Measurements from ENCODE around the gene UCP3.

Gene UCP3

DNA sequence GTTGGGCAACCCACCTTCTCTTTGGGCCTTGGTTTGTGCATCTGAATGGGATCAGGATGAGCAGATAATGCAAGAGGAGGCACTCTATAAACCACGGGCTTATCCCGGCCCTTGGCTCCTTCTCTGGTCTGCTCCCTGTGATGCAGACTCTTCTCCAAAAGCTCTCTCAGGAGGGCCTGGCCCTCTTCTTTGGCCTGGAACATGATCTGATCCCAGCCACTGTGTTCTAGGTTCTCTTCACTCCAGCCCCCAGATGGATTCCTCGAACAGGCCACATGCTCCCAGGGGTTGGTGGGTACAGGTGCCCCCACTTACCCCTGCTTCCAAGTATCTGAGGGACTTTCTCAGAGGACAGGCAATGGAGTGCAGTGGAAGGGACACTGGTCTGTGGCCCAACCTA is 8.7 kb upstream of the UCP3 start:
- no peak for DNase-seq

DNA sequence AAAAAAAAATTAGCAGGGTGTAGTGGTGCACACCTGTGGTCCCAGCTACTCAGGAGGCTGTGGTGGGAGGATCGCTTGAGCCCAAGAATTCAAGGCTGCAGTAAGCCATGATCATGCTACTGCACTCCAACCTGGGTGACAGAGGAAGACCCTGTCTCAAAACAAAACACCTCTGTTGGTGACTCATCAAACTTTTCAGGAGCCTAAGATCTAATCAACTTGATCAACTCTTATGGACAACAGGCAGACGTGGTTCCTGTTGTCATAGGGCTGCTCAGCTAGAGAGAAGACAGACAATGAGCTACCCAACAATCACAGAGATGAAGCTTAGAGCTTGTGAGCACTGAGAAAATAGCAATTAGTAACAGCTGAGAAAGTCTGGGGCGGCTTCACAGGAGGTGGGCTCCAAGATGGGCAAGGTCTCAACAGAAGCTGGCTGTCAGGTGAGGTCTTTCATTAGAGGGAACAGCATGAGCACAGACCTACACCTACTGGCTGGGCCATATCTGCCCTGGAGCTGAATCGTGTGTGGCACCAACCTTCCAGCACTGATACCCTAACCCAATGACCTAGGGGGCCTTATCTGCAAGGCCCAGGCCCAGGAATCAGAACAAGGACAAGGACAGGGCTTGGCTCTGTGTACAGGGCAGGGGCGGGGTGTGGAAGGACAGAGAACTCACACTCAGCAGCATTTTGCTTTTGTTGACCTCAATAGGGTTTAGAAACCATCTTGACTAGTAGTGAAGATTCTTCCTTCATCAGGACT is 7.2 kb upstream of the UCP3 start:
- DNase-seq, result no peak

DNA sequence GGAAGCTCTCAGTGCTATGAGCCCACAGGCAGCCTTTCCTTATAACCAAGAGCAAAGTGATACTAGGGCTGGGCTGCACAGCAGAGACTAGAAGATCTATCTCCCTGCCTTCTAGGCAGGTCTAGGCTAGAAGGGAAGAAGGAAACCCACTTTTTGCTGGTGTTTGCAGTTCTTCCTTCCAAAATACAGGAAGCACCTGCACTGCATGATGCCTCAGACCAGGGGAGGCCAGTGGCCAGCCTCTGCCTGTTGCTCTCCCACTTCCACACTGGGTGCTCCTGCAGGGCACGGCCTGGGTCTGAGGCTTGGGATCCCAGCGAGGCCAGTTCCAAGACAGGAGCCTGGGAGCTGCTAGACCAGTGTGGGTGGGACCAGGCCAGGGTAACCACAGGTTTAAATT is 6.0 kb upstream of the UCP3 start:
- no peak for DNase-seq

DNA sequence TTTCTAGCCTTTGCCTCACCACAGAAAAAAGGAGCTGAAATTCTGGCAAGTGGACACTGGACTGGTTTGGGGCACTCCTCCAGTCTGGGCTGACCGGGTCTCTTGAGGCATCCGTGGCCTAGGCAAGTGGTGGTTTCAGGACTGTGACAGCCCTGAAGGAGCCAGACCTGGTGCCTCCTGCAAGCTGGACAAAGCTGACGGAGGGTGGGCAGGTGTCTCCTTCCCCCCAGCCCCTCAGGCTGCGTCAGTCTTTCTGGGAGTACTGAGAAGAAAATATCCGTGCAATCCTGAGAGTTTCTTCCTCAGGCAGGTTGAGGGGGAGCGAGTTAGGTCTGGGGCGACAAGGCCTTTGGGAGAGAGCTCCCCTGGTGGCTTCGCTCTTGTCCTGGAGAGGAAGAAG is 4.3 kb upstream of the UCP3 start:
- no peak for DNase-seq

DNA sequence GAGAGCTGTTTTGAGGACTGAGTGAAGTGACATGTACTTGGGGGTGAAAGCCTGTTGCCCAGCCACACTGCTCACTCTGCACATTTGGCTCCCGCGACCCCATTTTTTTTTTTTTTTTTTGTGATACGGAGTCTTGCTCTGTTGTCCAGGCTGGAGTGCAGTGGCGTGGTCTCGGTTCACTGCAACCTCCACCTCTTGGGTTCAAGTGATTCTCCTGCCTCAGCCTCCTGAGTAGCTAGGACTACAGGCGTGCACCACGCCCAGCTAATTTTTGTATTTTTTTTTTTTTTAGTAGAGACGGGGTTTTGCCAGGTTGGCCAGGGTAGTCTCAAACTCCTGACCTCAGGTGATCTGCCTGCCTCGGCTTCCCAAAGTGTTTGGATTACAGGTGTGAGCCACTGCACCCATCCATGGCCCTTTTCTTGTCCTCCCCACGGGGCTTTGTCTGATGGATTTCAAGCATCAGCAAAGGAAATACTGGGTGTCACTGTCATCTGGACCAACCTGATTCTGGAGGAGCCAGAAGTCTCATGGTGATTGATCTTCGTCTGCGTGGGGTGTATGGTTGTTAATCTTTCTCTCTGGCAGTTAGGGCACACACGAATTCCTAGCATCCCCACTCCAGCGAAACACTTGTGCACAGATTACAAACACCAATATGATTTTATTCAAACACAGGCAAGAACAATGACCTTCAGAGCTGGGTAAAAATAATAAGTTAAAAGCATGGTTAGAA is 3.4 kb upstream of the UCP3 start:
- DNase-seq, result no peak

DNA sequence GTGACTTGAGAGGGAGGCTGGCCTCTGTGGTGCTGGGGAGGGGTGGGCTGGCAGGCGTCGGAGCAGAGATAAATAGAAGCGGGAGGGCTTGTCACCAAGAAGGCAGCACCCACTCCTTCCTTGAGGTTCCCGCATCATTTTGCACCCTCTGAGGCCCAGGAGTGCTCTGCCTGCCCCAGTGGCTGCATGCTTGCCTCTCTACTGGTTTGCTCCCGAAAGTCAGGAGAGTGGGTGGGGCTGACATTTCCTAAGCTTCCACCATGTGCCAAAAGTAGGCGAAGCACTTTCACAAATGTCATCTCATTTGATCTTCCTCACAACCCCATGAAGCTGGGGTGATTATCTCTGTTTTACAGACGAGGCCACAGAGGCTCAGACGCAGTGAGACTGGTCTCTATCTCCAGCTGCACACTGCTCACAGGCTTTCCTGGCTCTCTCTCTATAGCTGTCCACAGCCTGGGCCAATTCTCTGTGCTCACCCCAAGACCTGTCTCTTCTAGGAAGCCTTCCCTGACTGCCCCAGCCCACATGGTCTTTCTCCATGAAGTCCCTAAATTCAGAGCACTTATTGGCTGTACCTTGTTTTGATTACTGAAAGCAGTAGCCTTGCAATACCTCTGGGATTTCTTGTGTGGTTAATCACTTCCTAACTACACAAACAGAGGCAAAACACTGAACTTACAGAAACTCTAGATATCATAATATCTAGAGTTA is 2.6 kb upstream of the UCP3 start:
- no peak for DNase-seq

DNA sequence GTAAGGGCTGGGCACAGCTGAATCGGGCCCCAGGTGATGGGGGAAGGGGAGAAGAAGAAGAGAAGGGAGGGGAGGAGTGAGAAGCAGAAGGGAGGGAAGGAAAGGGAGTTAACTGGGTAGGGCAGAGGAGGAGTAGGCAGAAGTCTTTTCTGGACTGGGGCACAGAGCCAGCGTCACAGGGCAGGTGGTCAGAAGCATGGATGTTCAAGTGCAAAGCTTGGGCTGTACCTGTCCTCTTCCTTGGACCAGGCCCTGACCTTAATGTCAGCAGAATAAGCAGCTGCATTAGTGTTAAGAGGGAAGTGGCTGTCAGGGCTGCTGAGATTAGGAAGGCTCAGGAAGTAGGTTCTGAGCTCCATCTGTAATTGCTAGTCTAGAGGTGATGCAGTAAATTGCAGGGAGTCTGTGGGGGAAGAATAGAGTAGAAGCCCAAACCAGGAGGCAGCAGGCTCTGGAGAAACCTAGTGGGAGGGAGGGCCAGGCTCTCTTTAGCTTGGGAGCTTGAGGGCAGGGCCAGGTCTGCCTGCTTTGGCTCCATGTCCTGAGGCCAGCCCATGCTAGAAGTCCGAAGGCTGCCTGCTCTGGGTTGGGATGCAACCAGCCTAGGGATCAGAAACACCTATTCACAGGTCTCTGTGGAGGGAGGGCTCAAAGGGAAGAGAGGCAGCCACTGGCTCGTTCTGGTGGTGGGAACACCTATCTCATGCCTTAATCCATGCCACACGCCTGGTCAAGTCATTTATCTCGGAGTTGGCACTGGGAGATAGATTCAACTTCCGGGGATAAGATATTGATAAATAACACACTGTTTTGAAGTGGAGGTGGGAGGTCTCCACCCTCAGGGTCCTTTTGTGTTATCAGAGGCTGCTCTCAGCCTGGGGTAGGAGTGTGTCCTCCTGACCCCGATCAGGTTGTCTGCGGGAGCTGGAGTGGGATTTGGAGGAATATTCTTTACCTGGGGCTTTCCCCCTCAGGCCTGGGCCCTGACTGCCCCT is 1.7 kb upstream of the UCP3 start:
- no peak for DNase-seq

DNA sequence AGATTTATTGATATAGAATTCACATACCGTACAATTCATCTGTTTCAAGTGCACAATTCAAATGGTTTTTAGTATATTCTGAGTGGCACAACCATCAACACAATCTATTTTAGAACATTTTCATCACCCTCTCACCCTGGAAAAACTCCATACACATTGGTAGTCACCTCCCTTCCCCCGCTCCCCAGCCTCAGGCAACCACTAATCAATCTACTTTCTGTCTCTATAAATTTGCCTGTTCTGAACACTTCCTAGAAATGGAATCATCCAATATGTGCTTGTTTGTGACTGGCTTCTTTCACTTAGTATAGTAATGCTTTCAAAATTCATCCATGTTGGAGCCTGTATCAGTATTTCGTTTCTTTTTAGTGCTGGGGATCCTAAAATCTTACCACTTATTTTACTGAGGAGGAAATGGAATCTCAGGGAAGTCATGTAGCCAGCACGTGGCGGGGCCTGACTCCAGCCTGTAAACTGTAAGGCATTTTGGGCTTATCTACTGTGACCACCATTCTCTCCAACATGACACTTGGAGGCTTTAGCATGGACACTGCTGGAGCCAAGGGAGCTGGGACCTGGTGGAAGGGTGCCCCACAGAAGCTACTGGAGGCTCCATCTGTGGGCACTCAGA is 905 bp upstream of the UCP3 start:
- no peak for DNase-seq

DNA sequence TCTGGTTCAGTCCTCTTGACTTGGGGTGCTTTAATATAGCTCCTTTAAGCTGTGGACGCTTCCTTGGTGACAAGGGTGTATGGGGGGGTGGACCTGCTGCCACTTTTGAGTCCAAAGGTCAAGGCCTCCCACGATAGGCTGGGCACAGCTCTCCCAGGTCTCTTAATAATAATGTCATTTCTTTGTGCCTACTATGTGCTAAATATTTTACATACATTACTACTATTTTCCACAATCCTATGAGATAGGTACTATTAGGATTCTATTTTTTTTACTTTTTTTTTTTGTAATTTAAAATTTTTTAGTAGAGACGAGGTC is 304 bp upstream of the UCP3 start:
- DNase-seq, result no peak

DNA sequence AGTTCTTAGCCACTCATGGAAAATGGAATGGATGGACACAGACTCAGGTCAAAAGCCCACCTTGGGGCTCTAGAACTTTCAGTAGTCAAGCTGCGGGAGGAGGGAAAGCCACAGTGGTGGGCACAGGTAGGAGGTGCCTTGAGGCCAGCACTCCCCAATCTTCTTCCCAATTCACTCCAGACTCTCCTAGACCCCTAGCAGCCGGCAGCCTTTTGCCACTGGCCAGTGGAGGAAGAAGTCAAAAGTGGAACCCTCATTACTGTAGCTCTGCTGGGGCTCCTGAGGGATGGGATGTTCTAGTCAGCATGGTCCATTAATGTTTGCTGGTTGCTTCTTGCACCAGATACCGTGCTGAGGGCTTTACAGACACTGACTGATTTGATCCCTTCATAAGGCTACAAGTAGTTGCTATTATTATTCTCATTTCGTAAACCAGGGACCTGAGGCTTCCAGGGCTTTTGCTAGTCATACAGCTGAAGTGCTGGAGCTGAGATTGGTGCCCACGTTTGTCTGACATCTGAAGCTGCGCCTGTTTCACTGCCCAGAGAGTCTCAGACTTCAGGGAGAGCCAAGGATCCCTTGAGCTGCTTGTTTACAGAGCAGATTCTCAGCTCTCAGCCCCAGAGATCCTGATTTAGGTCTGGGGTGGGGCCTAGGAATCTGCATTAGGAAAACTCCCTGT is 1.1 kb downstream of the UCP3 start:
- DNase-seq, result no peak

DNA sequence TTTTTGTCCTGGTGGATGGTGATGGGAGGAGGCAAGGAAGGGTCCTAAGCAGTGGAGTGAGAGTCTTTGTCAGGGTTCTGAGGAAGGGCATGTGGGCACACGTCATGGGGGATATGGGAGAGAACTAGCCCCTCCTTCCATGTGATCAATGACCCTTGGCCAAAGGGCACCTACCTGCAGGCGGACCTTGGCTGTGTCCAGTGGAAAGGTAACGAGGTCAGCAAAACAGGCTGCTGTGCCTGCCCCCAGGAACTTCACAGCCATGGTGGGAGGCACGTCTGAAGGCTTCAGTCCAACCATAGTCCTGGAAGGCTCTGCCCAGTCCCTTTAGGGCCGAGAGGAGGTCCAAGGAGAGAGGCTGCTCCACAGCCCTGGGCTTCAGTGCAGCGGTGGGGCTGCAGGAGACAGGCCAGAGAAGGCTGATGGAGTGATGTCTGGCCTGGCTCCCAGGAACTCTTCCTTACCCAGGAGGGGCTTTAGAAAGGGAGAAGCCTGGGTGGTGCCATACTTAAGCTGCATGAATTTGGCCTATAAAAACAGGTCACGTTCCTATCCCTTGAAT is 2.1 kb downstream of the UCP3 start:
- no peak for DNase-seq

DNA sequence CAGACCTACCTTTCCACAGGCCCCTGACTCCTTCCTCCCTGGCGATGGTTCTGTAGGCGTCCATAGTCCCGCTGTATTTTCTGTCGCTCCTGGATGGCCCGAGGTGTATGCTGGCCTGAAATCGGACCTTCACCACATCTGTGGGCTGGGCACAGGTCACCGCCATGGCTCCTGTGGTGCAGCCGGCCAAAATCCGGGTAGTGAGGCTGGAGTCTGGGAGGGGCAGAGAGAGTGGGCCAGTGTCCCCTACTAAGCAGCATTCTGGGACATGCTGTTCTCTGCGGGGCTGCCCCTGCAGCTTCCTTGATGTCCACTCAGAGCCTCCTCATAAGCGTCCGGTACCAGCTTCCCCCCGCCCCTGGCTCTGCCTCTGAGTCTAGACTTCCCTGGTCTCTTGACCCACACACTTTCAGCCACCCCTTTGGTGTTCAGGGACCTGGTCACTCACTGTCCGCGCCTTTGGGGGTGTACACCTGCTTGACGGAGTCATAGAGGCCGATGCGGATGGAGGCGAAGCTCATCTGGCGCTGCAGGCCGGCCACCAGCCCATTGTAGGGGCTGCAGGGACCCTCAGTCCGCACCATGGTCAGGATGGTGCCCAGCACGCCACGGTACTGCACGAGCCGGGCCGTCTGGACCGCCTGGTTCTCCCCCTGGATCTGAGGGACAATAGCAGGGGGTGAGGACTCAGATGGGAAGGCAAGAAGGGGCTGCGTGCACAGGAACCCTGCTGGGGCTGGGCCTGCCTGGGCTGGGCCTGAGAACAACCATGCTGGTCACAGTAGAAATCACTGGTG is 3.0 kb downstream of the UCP3 start:
- no peak for DNase-seq

DNA sequence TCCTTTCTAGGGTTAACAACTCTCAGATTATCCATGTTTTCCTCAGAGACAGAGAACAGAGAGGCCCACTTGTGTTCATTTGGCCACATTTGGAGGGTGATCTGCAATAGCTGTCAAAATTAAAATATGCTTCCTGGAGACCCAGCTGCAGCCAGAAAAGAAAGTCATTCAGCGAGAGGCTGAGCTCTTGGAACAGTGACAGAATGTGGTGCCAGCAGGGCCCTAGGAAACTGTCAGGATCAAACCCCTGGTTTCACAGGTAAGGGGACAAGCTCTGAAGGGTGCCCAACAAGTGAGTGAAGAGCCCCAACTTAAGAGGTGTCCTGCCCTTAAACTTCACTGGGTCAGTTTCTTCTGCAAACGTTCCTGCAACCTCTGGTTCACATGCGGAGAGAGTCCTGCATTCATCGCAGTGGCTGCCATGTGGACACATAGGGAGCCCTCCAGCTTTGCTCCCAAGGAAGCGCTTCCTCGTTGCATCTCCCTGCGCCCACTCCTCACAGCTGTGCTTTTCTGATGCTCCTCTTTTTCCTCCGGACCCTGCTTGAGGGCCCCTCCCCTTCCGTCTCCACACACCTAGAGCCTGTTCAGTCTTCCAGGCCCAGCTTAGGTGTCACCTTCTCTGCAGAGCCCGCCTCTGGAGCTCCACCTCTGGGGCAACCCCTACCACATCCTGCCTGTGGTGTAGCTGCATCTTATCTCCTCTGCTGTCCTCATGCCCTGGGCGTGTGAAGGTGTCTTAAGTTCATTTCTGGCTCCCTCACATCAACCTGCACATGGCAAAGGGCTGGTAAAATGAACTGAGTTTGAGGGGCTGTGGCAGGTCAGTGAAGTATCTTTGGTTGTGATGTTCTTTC is 3.9 kb downstream of the UCP3 start:
- peak; percentile 34 for DNase-seq

DNA sequence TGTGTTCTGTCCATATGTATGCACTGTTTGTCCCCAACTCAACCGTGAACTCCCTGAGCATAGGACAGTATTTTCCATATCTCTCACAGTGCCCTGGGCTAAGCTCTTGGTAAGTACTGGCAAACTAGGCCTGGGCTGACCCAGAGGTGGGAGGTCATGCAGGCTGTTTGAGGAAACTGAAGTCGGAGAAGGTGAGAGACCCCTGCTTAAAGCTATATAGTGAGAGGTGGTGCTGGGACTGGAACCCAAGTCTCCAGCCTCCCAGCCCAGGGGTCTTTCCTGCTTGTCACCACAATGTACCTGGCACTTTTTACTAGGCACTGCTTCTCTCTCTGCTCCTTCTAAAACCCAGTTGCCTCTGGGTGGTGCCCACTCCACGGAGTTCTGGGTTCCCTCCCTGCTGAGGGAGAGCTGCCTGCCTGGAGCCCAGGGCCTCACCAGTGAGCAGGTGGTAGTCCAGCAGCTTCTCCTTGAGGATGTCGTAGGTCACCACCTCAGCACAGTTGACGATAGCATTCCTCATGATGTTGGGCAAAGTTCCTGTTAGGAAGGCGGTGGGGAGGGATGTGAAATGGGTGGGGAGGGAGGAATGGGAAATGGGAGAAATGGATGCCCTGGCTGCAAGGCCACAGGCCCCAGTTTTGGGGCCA is 4.7 kb downstream of the UCP3 start:
- DNase-seq, result no peak

DNA sequence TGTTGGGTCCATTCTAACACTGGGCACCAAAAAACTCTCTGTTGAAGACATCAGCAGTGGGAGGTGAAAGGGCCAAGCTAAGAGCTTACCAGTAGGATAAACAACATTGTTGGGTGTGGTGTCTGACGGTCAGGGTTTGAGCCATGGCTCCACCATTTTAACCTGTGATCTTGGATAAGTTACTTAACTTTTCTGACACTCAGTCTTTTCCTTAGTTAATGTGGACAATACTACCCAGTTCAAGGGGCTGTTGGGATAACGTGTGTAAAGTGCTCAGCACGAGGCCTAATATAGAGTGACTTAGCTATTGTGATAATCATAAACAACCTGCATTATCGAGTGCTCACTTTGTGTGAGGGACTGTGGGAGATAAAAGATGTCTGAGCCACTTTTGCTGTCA is 6.1 kb downstream of the UCP3 start:
- no peak for DNase-seq

DNA sequence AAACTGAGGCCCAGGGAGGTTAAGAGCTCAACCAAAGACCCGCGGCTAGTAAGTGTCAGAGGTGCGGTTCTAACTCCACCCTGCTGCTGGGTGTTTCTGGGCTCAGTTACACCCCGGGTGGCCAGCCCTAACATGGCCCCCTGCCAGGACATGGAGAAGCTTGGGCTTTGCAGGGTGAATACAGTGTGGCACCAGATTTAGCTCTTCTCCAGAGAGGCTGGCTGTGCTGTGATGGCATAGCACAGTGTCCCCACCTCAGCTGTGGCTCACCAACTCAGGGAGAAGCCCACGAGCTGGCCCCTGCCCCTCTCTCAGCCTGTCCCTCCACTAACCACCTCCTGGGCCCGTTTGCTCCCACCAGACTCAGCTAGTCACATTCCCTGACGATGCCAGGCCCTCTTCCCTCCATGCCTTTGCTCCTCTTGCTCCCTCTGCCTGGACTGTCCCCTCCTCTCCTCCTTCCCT is 7.0 kb downstream of the UCP3 start:
- DNase-seq, result no peak

DNA sequence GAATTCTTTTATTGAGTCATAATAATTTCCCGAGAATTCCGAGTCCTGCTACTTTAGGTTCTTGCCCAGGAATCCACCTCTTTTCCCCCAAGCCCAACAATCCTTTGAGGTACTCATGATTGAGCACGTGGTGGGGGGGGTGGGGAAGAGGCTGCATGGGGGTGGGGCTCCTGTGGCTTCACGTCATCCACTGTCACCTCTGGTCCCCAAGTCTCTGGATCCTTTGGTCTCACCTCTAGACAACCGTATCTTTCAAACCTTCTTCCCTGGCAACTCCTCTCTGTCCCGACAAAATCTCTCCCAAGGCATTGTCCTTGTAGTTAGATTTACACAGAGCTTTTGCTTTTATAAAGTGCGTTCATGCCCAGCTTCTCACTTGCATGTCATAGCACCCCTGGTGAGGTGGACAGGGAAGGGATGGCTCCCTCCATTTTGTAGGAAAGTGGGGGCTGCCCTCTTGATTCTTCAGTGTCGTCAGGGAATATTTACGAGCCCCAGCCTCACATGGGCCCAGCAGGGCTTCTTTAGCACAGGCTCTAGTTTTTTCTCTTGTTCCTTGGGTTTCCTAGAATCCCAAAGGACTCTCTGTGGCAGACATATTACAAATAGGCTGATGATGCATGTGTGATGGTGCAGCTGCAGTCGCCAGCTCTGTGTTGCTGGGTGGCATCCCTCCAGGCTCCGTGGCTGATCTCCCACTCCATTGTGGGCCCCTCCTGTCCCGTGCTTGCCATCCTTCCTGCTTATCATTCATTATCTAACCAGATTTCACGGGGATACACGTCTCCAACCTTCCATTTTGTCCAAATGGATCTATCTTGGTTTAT is 8.4 kb downstream of the UCP3 start:
- DNase-seq, result no peak

Data from NCI-H2029 (cell line).